GM23338 (cell line): ENCODE results near the gene CFLAR. TPM values are rescaled to one million over a fixed set of nuclear protein-coding genes. Genes with fewer than 3 reads are reported as not detected.
"Not testable (repeated sequence)": the region's sequence is repeated elsewhere in the genome, so short reads cannot be mapped to it uniquely, and the experiment has no call there.

Experiments used
- ATAC-seq: fragments of 200-7000 bp; cut with Tn5 transposase; 3 replicates; pipeline ENCODE4 v1.9.1; 2020
- DNase-seq: peaks from one replicate; pipeline ENCODE4 v3.0.0-alpha.2; 2015; ENCODE audit warnings: low spot score
- H2AFZ ChIP-seq: fragments of 200-600 bp; sonication (generic); 2 replicates; pipeline ENCODE4 v1.8.0; 2016; ENCODE audit warnings: antibody characterized with exemption, mild to moderate bottlenecking, moderate library complexity
- H3F3A ChIP-seq: fragments of 200-600 bp; sonication (generic); replicated peaks from 2 replicates; pipeline ENCODE4 v1.8.0; 2017; ENCODE audit warnings: antibody characterized with exemption, mixed run types, low read depth
- H3K27ac ChIP-seq: fragments of 200-600 bp; sonication (generic); 2 replicates; pipeline ENCODE4 v1.6.1; 2016; ENCODE audit warnings: low read depth
- H3K27me3 ChIP-seq: fragments of 200-600 bp; sonication (generic); 2 replicates; pipeline ENCODE4 v1.8.0; 2016; ENCODE audit warnings: mild to moderate bottlenecking, mixed run types, moderate library complexity; ENCODE audit not compliant: insufficient read depth
- H3K36me3 ChIP-seq: fragments of 200-600 bp; sonication (generic); 2 replicates; pipeline ENCODE4 v1.8.0; 2016; ENCODE audit warnings: mild to moderate bottlenecking; ENCODE audit not compliant: insufficient read depth
- H3K4me1 ChIP-seq: fragments of 200-600 bp; sonication (generic); 2 replicates; pipeline ENCODE4 v1.8.0; 2016; ENCODE audit warnings: mild to moderate bottlenecking, moderate library complexity; ENCODE audit not compliant: insufficient read depth
- H3K4me2 ChIP-seq: fragments of 200-600 bp; sonication (generic); 2 replicates; pipeline ENCODE4 v1.7.1; 2017; ENCODE audit warnings: mixed run types
- H3K4me3 ChIP-seq: fragments of 200-600 bp; sonication (generic); 2 replicates; pipeline ENCODE4 v1.6.1; 2016; ENCODE audit warnings: mixed run types
- H3K79me2 ChIP-seq: fragments of 200-600 bp; sonication (generic); replicated peaks from 2 replicates; pipeline ENCODE4 v1.8.0; 2017; ENCODE audit warnings: mild to moderate bottlenecking; ENCODE audit not compliant: insufficient read depth
- H3K9me2 ChIP-seq: fragments of 200-600 bp; sonication (generic); 2 replicates; pipeline ENCODE4 v1.8.0; 2017; ENCODE audit not compliant: insufficient read depth
- H4K20me1 ChIP-seq: fragments of 200-600 bp; sonication (generic); replicated peaks from 2 replicates; pipeline ENCODE4 v1.8.0; 2017; ENCODE audit warnings: mild to moderate bottlenecking; ENCODE audit not compliant: insufficient read depth
- H3K27ac Mint-ChIP-seq: 2 replicates; pipeline ENCODE4 v1.8.0; 2020; ENCODE audit warnings: inconsistent platforms, mild to moderate bottlenecking, moderate library complexity, mixed read lengths
- H3K27me3 Mint-ChIP-seq: 3 replicates; pipeline ENCODE4 v1.8.0; 2022; ENCODE audit warnings: low read depth, mild to moderate bottlenecking, moderate library complexity, mixed read lengths, inconsistent platforms; ENCODE audit not compliant: insufficient read depth, poor library complexity
- H3K36me3 Mint-ChIP-seq: 3 replicates; pipeline ENCODE4 v1.8.0; 2021; ENCODE audit warnings: low read depth, mild to moderate bottlenecking, inconsistent platforms, moderate library complexity, mixed read lengths
- H3K4me1 Mint-ChIP-seq: 3 replicates; pipeline ENCODE4 v1.8.0; 2020; ENCODE audit warnings: mild to moderate bottlenecking, inconsistent platforms, mixed read lengths
- H3K4me3 Mint-ChIP-seq: 3 replicates; pipeline ENCODE4 v1.8.0; 2021; ENCODE audit warnings: moderate library complexity, mild to moderate bottlenecking, inconsistent platforms, mixed read lengths
- H3K9me3 Mint-ChIP-seq: 3 replicates; pipeline ENCODE4 v1.8.0; 2020; ENCODE audit warnings: moderate library complexity, mild to moderate bottlenecking, inconsistent platforms, mixed read lengths
- POLR2AphosphoS5 ChIP-seq: IDR thresholded peaks from 2 replicates; pipeline ENCODE4 v1.6.1; 2016; ENCODE audit warnings: antibody characterized with exemption, low read depth
- ZNF462 ChIP-seq: fragments of 250-450 bp; sonication (Bioruptor Pico); IDR thresholded peaks from 2 replicates; pipeline ENCODE4 v1.5.0; 2020; ENCODE audit warnings: mild to moderate bottlenecking, moderate library complexity
- polyA plus RNA-seq: library from polyadenylated mRNA; unstranded; fragments of >200 nt; fragmentation: Nextera tagmentation; extraction: Ambion mirVana; gene quantifications from 2 replicates; pipeline ENCODE4 v1.2.1, GENCODE V29; 2016
- total RNA-seq: library from RNA; depleted of rRNA; stranded (reverse); fragments of >200 nt; shearing (Covaris generic); gene quantifications from 2 replicates; pipeline ENCODE4 v1.2.3, GENCODE V29; 2014

CFLAR gene
- total and polyA plus RNA-seq, 2 experiments from 2014 or later = 10.1 to 15.1 TPM

- peak; percentile 25; the same call in 1 of the 3 replicates for ATAC-seq
- H3K79me2 ChIP-seq, H3K4me3 Mint-ChIP-seq, H3K36me3 ChIP-seq, H3K27me3 ChIP-seq, H3K9me3 Mint-ChIP-seq, H3K4me1 ChIP-seq, H4K20me1 ChIP-seq, H3K27me3 Mint-ChIP-seq, H3K9me2 ChIP-seq, H3F3A ChIP-seq: not testable (repeated sequence)
- Mint-ChIP-seq H3K4me1 (peaks cover 12% of the 10 kb centered on the region), H3K36me3 (peaks cover 18% of the 10 kb centered on the region; the same call in 2 of the 3 replicates), H3K27ac (peak overlapping the region; percentile 6; the same call in 1 of the 2 replicates)
- peak overlapping the region; percentile 85; the same call in 1 of the 2 replicates for H3K27ac ChIP-seq
- H3K4me2 ChIP-seq = peak overlapping the region; percentile 74
- peak; percentile 42 for DNase-seq
- H3K4me3 ChIP-seq = peak overlapping the region; percentile 48
- peak overlapping the region; percentile 38; the same call in 1 of the 2 replicates for H2AFZ ChIP-seq
Measured at GRCh38 chr2:201138986-201139781, 23.2 kb downstream of the CFLAR start.

DNA sequence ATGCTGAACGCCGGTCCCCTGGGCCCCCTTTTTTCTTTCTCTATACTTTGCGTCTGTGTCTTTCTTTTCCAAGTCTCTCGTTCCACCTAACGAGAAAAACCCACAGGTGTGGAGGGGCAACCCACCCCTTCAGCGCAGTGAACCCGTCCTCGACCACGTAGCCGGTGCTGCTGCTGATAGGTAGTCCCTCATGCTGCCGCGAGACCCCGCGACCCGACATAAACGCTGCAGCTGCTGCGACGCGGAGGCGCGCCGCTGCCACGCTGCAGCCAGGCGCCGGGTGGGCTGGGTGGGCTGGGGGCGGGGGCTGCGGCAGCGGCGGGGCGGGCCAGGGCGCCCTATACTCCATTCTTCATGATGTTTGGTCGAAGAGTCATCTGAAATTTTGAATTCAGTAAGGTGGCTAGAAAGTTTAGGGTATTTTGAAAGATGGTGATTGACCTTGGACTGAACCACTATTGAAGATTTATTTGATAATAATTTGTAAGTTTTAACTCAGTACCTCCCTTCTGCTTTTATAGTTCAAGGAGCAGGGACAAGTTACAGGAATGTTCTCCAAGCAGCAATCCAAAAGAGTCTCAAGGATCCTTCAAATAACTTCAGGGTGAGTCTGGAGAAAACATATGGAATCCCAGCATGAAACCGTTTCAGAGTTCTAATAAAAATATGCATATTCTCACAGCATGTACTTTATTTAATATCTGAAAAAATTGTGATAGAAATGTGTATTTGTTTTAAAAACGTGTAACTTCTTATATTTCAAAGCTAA, 24.1 kb downstream of the CFLAR start:
- H4K20me1 ChIP-seq = no peaks in the 10 kb centered on the region
- no peaks in the 10 kb centered on the region; the same call in 1 of the 2 replicates for H3K9me2 ChIP-seq
- Mint-ChIP-seq H3K27me3 (peaks cover 4% of the 10 kb centered on the region), H3K9me3 (no peaks in the 10 kb centered on the region), H3K27ac (peak overlapping the region; percentile 6; the same call in 1 of the 2 replicates), H3K36me3 (peaks cover 18% of the 10 kb centered on the region; the same call in 2 of the 3 replicates), H3K4me1 (peaks cover 12% of the 10 kb centered on the region), H3K4me3 (no peak overlapping the region)
- peak overlapping the region; percentile 48 for H3K4me3 ChIP-seq
- no peaks in the 10 kb centered on the region for H3K79me2 ChIP-seq
- no peaks in the 10 kb centered on the region for H3F3A ChIP-seq
- H3K4me1 ChIP-seq = peaks cover 10% of the 10 kb centered on the region
- peak; percentile 55 for DNase-seq
- H3K27ac ChIP-seq = peak overlapping the region; percentile 85; the same call in 1 of the 2 replicates
- H3K36me3 ChIP-seq = no peaks in the 10 kb centered on the region; the same call in 1 of the 2 replicates
- ATAC-seq = peak; percentile 86
- TF ChIP-seq POLR2AphosphoS5 = no peak
- no peak for TF ChIP-seq ZNF462 (CRISPR knock-in tag)
- H2AFZ ChIP-seq = peak overlapping the region; percentile 38; the same call in 1 of the 2 replicates
- no peaks in the 10 kb centered on the region for H3K27me3 ChIP-seq
- peak overlapping the region; percentile 74 for H3K4me2 ChIP-seq
